ENCODE results near the gene NEDD8.

NEDD8 gene

GRCh38 chr14:24182110-24182882 lies 49.9 kb downstream of the NEDD8 start:
- DNase-seq, result no peak

- no peak for DNase-seq
These were observed 50.6 kb downstream of the NEDD8 start for GRCh38 chr14:24181371-24182077.

- DNase-seq, result peak in 10 of 56 donors; percentile 10 to 75 (median 28)
These were observed 52.0 kb downstream of the NEDD8 start for GRCh38 chr14:24179961-24180796.

- DNase-seq, result no peak
These were observed 52.7 kb downstream of the NEDD8 start for GRCh38 chr14:24179294-24179960.

GRCh38 chr14:24178399-24179178 lies 53.6 kb downstream of the NEDD8 start:
- no peak for DNase-seq

DNA sequence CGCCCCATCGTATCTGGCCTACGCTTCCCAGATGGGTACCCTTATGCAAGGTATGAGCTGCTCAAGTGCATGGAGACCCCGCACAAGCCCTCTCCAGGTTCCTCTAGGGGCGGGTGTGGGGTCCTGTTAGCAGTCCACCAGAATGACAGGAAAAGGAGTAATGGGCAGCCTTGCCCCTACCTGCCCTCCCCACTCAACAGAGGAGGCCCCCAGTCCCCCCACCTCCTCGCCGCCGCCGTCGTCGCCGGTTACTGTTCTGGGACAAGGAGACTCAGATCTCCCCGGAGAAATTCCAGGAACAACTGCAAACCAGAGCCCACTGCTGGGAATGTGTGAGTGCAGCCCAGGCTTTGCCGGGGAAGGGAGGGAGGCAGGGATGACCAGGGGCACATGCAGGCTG lies 54.3 kb downstream of the NEDD8 start:
- DNase-seq, result no peak

DNA sequence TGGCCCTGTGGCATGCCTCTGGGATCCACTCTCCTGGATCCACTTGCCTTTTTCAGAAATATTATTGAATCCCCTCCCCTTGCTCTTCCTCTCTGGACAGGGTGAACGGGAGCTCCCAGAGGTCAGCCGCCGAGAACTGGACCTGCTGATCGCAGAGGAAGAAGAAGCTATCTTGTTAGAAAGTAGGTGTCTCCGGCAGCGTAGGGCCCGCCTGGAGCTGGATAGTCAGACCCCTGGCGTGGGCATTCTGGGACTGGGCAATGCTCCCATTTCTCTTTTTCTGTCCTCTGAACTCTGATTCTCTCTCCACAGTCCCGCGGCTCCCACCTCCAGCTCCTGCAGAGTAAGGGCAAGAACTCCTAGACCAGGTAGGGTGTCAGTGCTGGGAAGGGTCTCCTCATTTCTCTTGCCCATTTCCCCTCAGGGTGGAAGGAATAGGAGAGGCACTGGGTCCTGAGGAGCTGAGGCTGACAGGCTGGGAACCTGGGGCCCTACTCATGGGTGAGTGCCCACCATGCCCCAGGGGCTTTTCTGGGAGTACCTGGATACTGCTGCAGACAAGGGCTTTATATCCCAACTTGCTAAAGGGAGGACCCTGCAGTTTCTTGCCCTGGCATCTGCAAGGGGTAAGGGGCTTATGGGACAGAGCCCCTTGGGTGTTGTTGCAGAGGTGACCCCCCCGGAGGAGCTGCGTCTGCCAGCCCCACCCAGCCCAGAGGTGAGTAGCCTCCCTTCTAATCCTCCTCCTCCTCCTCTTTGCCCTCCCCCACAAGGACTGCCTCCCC lies 54.9 kb downstream of the NEDD8 start:
- DNase-seq, result no peak

GRCh38 chr14:24176599-24176998 lies 55.6 kb downstream of the NEDD8 start:
- no peak for DNase-seq

DNA sequence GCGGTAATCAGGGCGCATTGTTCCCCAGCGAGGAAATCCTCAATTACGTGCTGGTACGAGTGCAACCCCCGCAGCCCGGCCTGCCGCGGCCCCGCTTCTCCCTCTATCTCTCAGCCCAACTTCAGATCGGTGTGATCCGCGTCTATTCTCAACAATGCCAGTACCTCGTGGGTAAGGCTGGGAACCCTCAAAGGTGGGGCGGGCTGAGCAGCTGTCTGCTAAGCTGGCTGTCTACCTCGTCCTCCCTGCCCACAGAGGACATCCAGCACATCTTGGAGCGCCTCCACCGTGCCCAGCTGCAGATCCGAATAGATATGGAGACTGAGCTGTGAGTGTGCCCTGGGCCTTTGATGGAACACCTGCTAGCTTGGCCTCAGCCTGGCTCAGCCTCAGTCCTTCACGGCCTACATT lies 59.3 kb downstream of the NEDD8 start:
- peak in 3 of 56 donors; percentile 9 to 13 (median 13) for DNase-seq

DNA sequence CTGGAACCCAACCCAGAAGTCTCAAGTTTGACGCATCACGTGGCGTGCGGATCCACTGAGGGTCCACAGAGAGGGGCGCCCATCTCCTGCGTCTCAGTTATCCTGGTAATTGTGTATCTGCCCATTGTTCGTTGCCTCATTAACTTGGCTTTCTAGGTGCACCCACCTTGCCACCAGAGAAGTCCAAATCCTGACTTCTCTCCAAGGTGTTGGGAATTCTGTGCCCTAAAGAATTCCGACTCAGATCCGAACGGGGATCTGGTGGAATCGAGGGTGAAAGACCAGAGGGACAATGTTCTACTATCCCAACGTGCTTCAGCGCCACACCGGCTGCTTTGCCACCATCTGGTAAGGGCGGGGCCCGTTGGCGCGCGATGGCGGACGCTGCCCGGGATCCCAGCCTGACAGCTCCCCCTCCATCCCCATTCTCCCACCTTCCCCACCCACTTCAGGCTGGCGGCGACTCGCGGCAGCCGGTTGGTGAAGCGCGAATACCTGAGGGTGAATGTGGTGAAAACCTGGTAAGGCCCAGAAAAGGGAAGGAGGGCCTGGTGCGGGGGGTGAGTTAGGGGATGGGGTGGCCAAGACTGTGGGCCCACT lies 59.8 kb downstream of the NEDD8 start:
- DNase-seq, result peak in 6 of 56 donors; percentile 10 to 33 (median 24)

- peak; percentile 51 to 98 (median 90) for DNase-seq
These were observed 60.5 kb downstream of the NEDD8 start, which contains the start of gene REC8 for GRCh38 chr14:24171422-24172260. TSS of gene REC8 (plus strand) at chr14:24172080. CDS start at chr14:24172553, 473 bp downstream.

- no peak for DNase-seq
These were observed 64.6 kb downstream of the NEDD8 start for GRCh38 chr14:24167469-24168114.

Data from nucleus accumbens (tissue), 56 donors.